Measurements from ENCODE around the gene RPS27. TPM values are rescaled to one million over a fixed set of nuclear protein-coding genes. Genes with fewer than 3 reads are reported as not detected.

RPS27 gene
- total and polyA plus RNA-seq, 2 experiments from 2014 or later, result 1,371 to 3,355 TPM

- TF ChIP-seq, protein P1, sequence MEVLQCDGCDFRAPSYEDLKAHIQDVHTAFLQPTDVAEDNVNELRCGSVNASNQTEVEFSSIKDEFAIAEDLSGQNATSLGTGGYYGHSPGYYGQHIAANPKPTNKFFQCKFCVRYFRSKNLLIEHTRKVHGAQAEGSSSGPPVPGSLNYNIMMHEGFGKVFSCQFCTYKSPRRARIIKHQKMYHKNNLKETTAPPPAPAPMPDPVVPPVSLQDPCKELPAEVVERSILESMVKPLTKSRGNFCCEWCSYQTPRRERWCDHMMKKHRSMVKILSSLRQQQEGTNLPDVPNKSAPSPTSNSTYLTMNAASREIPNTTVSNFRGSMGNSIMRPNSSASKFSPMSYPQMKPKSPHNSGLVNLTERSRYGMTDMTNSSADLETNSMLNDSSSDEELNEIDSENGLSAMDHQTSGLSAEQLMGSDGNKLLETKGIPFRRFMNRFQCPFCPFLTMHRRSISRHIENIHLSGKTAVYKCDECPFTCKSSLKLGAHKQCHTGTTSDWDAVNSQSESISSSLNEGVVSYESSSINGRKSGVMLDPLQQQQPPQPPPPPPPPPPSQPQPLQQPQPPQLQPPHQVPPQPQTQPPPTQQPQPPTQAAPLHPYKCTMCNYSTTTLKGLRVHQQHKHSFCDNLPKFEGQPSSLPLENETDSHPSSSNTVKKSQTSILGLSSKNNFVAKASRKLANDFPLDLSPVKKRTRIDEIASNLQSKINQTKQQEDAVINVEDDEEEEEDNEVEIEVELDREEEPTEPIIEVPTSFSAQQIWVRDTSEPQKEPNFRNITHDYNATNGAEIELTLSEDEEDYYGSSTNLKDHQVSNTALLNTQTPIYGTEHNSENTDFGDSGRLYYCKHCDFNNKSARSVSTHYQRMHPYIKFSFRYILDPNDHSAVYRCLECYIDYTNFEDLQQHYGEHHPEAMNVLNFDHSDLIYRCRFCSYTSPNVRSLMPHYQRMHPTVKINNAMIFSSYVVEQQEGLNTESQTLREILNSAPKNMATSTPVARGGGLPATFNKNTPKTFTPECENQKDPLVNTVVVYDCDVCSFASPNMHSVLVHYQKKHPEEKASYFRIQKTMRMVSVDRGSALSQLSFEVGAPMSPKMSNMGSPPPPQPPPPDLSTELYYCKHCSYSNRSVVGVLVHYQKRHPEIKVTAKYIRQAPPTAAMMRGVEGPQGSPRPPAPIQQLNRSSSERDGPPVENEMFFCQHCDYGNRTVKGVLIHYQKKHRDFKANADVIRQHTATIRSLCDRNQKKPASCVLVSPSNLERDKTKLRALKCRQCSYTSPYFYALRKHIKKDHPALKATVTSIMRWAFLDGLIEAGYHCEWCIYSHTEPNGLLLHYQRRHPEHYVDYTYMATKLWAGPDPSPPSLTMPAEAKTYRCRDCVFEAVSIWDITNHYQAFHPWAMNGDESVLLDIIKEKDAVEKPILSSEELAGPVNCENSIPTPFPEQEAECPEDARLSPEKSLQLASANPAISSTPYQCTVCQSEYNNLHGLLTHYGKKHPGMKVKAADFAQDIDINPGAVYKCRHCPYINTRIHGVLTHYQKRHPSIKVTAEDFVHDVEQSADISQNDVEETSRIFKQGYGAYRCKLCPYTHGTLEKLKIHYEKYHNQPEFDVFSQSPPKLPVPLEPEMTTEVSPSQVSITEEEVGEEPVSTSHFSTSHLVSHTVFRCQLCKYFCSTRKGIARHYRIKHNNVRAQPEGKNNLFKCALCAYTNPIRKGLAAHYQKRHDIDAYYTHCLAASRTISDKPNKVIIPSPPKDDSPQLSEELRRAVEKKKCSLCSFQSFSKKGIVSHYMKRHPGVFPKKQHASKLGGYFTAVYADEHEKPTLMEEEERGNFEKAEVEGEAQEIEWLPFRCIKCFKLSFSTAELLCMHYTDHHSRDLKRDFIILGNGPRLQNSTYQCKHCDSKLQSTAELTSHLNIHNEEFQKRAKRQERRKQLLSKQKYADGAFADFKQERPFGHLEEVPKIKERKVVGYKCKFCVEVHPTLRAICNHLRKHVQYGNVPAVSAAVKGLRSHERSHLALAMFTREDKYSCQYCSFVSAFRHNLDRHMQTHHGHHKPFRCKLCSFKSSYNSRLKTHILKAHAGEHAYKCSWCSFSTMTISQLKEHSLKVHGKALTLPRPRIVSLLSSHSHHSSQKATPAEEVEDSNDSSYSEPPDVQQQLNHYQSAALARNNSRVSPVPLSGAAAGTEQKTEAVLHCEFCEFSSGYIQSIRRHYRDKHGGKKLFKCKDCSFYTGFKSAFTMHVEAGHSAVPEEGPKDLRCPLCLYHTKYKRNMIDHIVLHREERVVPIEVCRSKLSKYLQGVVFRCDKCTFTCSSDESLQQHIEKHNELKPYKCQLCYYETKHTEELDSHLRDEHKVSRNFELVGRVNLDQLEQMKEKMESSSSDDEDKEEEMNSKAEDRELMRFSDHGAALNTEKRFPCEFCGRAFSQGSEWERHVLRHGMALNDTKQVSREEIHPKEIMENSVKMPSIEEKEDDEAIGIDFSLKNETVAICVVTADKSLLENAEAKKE (CRISPR knock-in tag; IDR thresholded peaks at IDR 0.05), result no peak
- no peak for TF ChIP-seq POLR2AphosphoS5 (IDR thresholded peaks at IDR 0.05; ENCODE audit: low read depth)
These were observed 9.9 kb downstream of the RPS27 start (continued) for GRCh38 chr1:154000420-154000819.

DNA sequence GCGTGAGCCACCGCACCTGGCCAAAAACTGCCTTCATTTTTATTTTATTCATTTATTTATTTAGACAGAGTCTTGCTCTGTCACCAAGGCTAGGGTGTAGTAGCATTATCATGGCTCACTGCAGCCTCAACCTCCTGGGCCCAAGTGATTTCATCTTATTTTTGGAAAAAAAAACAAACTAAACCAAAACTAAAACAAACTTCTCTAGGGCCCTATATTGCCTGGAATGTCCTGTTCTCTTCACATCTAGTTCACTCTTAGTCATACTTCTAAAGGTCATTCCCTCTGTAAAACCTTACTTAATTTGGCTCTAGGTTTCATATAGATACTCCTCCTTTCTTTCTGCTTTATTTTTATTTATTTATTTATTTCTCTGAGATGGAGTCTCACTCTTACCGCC lies 15.6 kb downstream of the RPS27 start:
- Histone ChIP-seq H3K4me1 (ENCODE audit: insufficient read depth) (no peaks in the 10 kb centered on the region), H3K79me2 (replicated peaks; ENCODE audit: insufficient read depth) (no peaks in the 10 kb centered on the region), H3K9me2 (ENCODE audit: insufficient read depth) (no peaks in the 10 kb centered on the region), H3K36me3 (ENCODE audit: insufficient read depth) (no peaks in the 10 kb centered on the region), H3K27me3 (ENCODE audit: insufficient read depth) (no peaks in the 10 kb centered on the region), H3F3A (replicated peaks; ENCODE audit: low read depth) (no peaks in the 10 kb centered on the region), H3K27ac (ENCODE audit: low read depth) (no peak overlapping the region), H2AFZ (no peak overlapping the region), H4K20me1 (replicated peaks; ENCODE audit: insufficient read depth) (no peaks in the 10 kb centered on the region), H3K4me3 (no peak overlapping the region), H3K4me2 (no peak overlapping the region)
- ATAC-seq (no peak), DNase-seq (ENCODE audit: low spot score) (no peak)
- Mint-ChIP-seq H3K4me3 (no peak overlapping the region), H3K4me1 (no peaks in the 10 kb centered on the region), H3K27ac (no peak overlapping the region), H3K27me3 (ENCODE audit: insufficient read depth, low read depth, poor library complexity) (no peaks in the 10 kb centered on the region), H3K9me3 (no peaks in the 10 kb centered on the region), H3K36me3 (ENCODE audit: low read depth) (no peaks in the 10 kb centered on the region)
- TF ChIP-seq, protein P2, sequence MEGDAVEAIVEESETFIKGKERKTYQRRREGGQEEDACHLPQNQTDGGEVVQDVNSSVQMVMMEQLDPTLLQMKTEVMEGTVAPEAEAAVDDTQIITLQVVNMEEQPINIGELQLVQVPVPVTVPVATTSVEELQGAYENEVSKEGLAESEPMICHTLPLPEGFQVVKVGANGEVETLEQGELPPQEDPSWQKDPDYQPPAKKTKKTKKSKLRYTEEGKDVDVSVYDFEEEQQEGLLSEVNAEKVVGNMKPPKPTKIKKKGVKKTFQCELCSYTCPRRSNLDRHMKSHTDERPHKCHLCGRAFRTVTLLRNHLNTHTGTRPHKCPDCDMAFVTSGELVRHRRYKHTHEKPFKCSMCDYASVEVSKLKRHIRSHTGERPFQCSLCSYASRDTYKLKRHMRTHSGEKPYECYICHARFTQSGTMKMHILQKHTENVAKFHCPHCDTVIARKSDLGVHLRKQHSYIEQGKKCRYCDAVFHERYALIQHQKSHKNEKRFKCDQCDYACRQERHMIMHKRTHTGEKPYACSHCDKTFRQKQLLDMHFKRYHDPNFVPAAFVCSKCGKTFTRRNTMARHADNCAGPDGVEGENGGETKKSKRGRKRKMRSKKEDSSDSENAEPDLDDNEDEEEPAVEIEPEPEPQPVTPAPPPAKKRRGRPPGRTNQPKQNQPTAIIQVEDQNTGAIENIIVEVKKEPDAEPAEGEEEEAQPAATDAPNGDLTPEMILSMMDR (conservative IDR thresholded peaks at IDR 0.05; ENCODE audit: low read depth in 2 of 2), result no peak
- TF ChIP-seq ETS1 (IDR thresholded peaks at IDR 0.05), result no peak
- TF ChIP-seq ZNF331 (CRISPR knock-in tag; IDR thresholded peaks at IDR 0.05; ENCODE audit: low read depth), result no peak
- no peak for TF ChIP-seq POLR2AphosphoS5 (IDR thresholded peaks at IDR 0.05; ENCODE audit: low read depth)
- no peak for TF ChIP-seq ZNF114 (CRISPR knock-in tag; IDR thresholded peaks at IDR 0.05)
- no peak for TF ChIP-seq JUNB (IDR thresholded peaks at IDR 0.05; ENCODE audit: unreplicated experiment)
- no peak for TF ChIP-seq NANOG (IDR thresholded peaks at IDR 0.05; ENCODE audit: borderline replicate concordance)
